K562 (cell line): ENCODE results near the gene SLCO3A1. TPM values are rescaled to one million over a fixed set of nuclear protein-coding genes. Genes with fewer than 3 reads are reported as not detected.

Experiments used
- ATAC-seq: fragments of 200-7000 bp; cut with Tn5 transposase; 3 replicates; pipeline ENCODE4 v1.9.1; 2020; ENCODE audit warnings: moderate library complexity
- BruUV-seq: library from RNA; stranded (reverse); fragments of 400-500 nt; replicated peaks from 2 replicates; lab custom pipeline; 2021; lab: Mats Ljungman, UMichigan
- CTCF ChIA-PET: fragments of 300-600 bp; formaldehyde crosslinking; extraction: SDS; loops from one replicate; lab custom pipeline; 2021; ENCODE audit warnings: low intra/inter-chr PET ratio; lab: Yijun Ruan, JAX
- POLR2A ChIA-PET: fragments of 300-600, 350-650 bp; sonication (Branson Sonifier 250); formaldehyde crosslinking; extraction: SDS; loops from one replicate; lab custom pipeline; 2021; ENCODE audit warnings: antibody characterized with exemption, inconsistent platforms; lab: Yijun Ruan, JAX
- DNase-seq, 4 experiments: peaks; one replicate each; pipeline versions ENCODE4 v3.0.0 to v3.0.0-alpha.2; 2011 to 2018; ENCODE audit warnings: low spot score in 3 of 4, mixed read lengths in 3 of 4; ENCODE audit errors: extremely low read depth in 1 of 4
- FAIRE-seq: peaks from 2 replicates; lab custom pipeline; 2011; peaks lifted over from hg19 to GRCh38; lab: Jason Lieb, UNC
- H2AFZ ChIP-seq: 2 replicates; pipeline ENCODE4 v1.6.0; 2011; ENCODE audit warnings: low read depth, low read length, control low read depth, inconsistent platforms
- H3K27ac ChIP-seq: fragments of 200-600 bp; 3 replicates; pipeline ENCODE4 v1.8.0; 2011; ENCODE audit warnings: low read depth, mild to moderate bottlenecking, control low read depth, inconsistent platforms, low read length, moderate library complexity, mixed read lengths; ENCODE audit errors: extremely low read depth
- H3K27me3 ChIP-seq, 2 experiments: fragments of 300-600 bp in 1 of 2; 2 replicates in 1 of 2; 3 replicates in 1 of 2; pipeline versions ENCODE4 v1.6.0 to v1.8.0; 2011; ENCODE audit warnings: inconsistent platforms in 2 of 2, low read length in 2 of 2, mild to moderate bottlenecking in 1 of 2, mixed read lengths in 1 of 2, moderate library complexity in 1 of 2; ENCODE audit not compliant: control insufficient read depth in 2 of 2, insufficient read depth in 2 of 2
- H3K36me3 ChIP-seq: fragments of 300-600 bp; 3 replicates; pipeline ENCODE4 v1.8.0; 2011; ENCODE audit warnings: mild to moderate bottlenecking, low read length, inconsistent platforms; ENCODE audit not compliant: control insufficient read depth, insufficient read depth
- H3K4me1 ChIP-seq, 2 experiments: fragments of 200-600 bp in 1 of 2; replicated peaks in 1 of 2; 2 replicates in 1 of 2; 3 replicates in 1 of 2; pipeline versions ENCODE4 v1.5.1 to v1.8.0; 2011; ENCODE audit warnings: inconsistent platforms in 2 of 2, low read length in 2 of 2, mild to moderate bottlenecking in 1 of 2, mixed read lengths in 1 of 2, moderate library complexity in 1 of 2; ENCODE audit not compliant: control insufficient read depth in 2 of 2, insufficient read depth in 2 of 2
- H3K4me2 ChIP-seq: 2 replicates; pipeline ENCODE4 v1.6.1; 2011; ENCODE audit warnings: low read length, control low read depth, inconsistent platforms, mixed read lengths; ENCODE audit not compliant: insufficient read depth
- H3K4me3 ChIP-seq: fragments of 200-600 bp; sonication (generic), shearing (Covaris generic); 2 replicates; pipeline ENCODE4 v1.5.1; 2016; ENCODE audit warnings: control low read depth, inconsistent platforms
- H3K79me2 ChIP-seq: fragments of 200-600 bp; 3 replicates; pipeline ENCODE4 v1.8.0; 2011; ENCODE audit warnings: low read length, inconsistent platforms; ENCODE audit not compliant: control insufficient read depth, insufficient read depth
- H3K9ac ChIP-seq, 2 experiments: 2 replicates each; pipeline versions ENCODE4 v1.6.0 to v1.6.1; 2011; ENCODE audit warnings: low read depth in 2 of 2, low read length in 2 of 2, control low read depth in 1 of 2, inconsistent platforms in 1 of 2, mild to moderate bottlenecking in 1 of 2, mixed read lengths in 1 of 2; ENCODE audit not compliant: insufficient read depth in 1 of 2
- H3K9me1 ChIP-seq: one replicate; pipeline ENCODE4 v1.6.0; 2011; ENCODE audit warnings: inconsistent platforms, mild to moderate bottlenecking, low read length, moderate library complexity; ENCODE audit not compliant: control insufficient read depth, insufficient read depth
- H3K9me3 ChIP-seq: replicated peaks from 2 replicates; pipeline ENCODE4 v1.5.1; 2011; ENCODE audit warnings: low read depth, low read length, inconsistent platforms; ENCODE audit not compliant: control insufficient read depth, insufficient read depth
- H4K20me1 ChIP-seq: replicated peaks from 2 replicates; pipeline ENCODE4 v1.6.1; 2011; ENCODE audit warnings: low read length, inconsistent platforms, mixed read lengths; ENCODE audit not compliant: control insufficient read depth, insufficient read depth
- ARHGAP35 ChIP-seq: fragments of 450-650 bp; IDR thresholded peaks from 2 replicates; pipeline ENCODE4 v1.6.1; 2018; ENCODE audit not compliant: partially characterized antibody
- BHLHE40 ChIP-seq: IDR thresholded peaks from 2 replicates; pipeline ENCODE4 v1.6.1; 2011; ENCODE audit warnings: low read length, improper control_type of control experiment
- ELK1 ChIP-seq: sonication (generic); formaldehyde crosslinking; IDR thresholded peaks from 2 replicates; pipeline ENCODE4 v1.8.1; 2022; ENCODE audit warnings: missing genetic modification reagents
- IFI16 ChIP-seq: fragments of 250-450 bp; sonication (Bioruptor Pico); IDR thresholded peaks from 2 replicates; pipeline ENCODE4 v2.1.2; 2022; ENCODE audit warnings: mild to moderate bottlenecking, inconsistent platforms
- MXI1 ChIP-seq: IDR thresholded peaks from 2 replicates; pipeline ENCODE4 v1.6.1; 2011; ENCODE audit warnings: low read depth, mild to moderate bottlenecking, improper control_type of control experiment, low read length
- NBN ChIP-seq: fragments of 450-650 bp; IDR thresholded peaks from 2 replicates; pipeline ENCODE4 v1.6.1; 2016; ENCODE audit warnings: low read depth, mild to moderate bottlenecking
- NUFIP1 ChIP-seq: fragments of 450-650 bp; IDR thresholded peaks from 2 replicates; pipeline ENCODE4 v1.6.1; 2018; ENCODE audit not compliant: partially characterized antibody
- RBM15 ChIP-seq: fragments of 200-400 bp; formaldehyde crosslinking; IDR thresholded peaks from 2 replicates; pipeline ENCODE4 v1.6.1; 2018; ENCODE audit warnings: mild to moderate bottlenecking, low read length, moderate library complexity; ENCODE audit not compliant: insufficient read depth
- RNF2 ChIP-seq: sonication (generic); IDR thresholded peaks from 2 replicates; pipeline ENCODE4 v1.6.1; 2016
- RNF219 ChIP-seq: fragments of 250-450 bp; sonication (Bioruptor Pico); IDR thresholded peaks from 2 replicates; pipeline ENCODE4 v1.5.0; 2022; ENCODE audit warnings: mild to moderate bottlenecking
- TCFL5 ChIP-seq: fragments of 250-450 bp; sonication (Bioruptor Pico); conservative IDR thresholded peaks from 2 replicates; pipeline ENCODE4 v1.6.1; 2021; ENCODE audit warnings: mild to moderate bottlenecking, moderate library complexity, matching md5 sums
- ZC3H8 ChIP-seq: fragments of 450-650 bp; IDR thresholded peaks from 2 replicates; pipeline ENCODE4 v1.6.1; 2017
- ZFP91 ChIP-seq: sonication (generic); formaldehyde crosslinking; IDR thresholded peaks from 2 replicates; pipeline ENCODE4 v1.8.0; 2022; ENCODE audit warnings: mild to moderate bottlenecking, missing genetic modification reagents
- ZNF146 ChIP-seq: IDR thresholded peaks from one replicate; pipeline ENCODE4 v1.6.1; 2018; ENCODE audit warnings: missing compliant biosample characterization; ENCODE audit not compliant: unreplicated experiment
- ZNF224 ChIP-seq: sonication (generic); formaldehyde crosslinking; IDR thresholded peaks from 2 replicates; pipeline ENCODE4 v1.8.0; 2022; ENCODE audit warnings: mild to moderate bottlenecking, missing genetic modification reagents
- ZNF311 ChIP-seq: fragments of 250-450 bp; sonication (Bioruptor Pico); IDR thresholded peaks from 2 replicates; pipeline ENCODE4 v1.4.0; 2020; ENCODE audit warnings: mild to moderate bottlenecking, moderate library complexity
- ZNF324 ChIP-seq: fragments of 250-450 bp; sonication (Bioruptor Pico); IDR thresholded peaks from 2 replicates; pipeline ENCODE4 v1.4.0; 2020; ENCODE audit warnings: mild to moderate bottlenecking
- ZNF431 ChIP-seq: sonication (generic); formaldehyde crosslinking; IDR thresholded peaks from 2 replicates; pipeline ENCODE4 v1.8.0; 2022; ENCODE audit warnings: mild to moderate bottlenecking, missing genetic modification reagents
- WGBS: fragments of 100-300 bp; shearing (Covaris generic); methylation state at CpG from one replicate; pipeline ENCODE4 v1.1.6; 2016; ENCODE audit warnings: low coverage, mixed read lengths; ENCODE audit not compliant: insufficient coverage; ENCODE audit errors: missing lambda C conversion rate; 5-methylcytosine and 5-hydroxymethylcytosine counted together
- in situ Hi-C: fragments of 300-500 bp; cut with MboI; formaldehyde crosslinking; loops from 4 replicates; pipeline ENCODE4 v1.15.0; 2018; ENCODE audit warnings: inconsistent platforms, mixed read lengths
- intact Hi-C: fragments of 100-400 bp; cut with micrococcal nuclease; formaldehyde crosslinking; loops from 2 replicates; pipeline ENCODE4 v1.14.2; 2022
- polyA plus RNA-seq, 8 experiments: library from polyadenylated mRNA; depleted of rRNA in 4 of 8; stranded (reverse) in 5 of 8; unstranded in 3 of 8; fragments of >200 nt; fragmentation: Nextera tagmentation in 2 of 8; fragmentation: Illumina TruSeq in 1 of 8; extraction: Ambion mirVana in 2 of 8; extraction: Trizol in 1 of 8; gene quantifications; 2 replicates each; pipeline versions ENCODE4 v1.2.1 to v1.2.3, GENCODE V29; 2011 to 2014; ENCODE audit warnings: inconsistent platforms in 1 of 8, missing spikeins in 1 of 8
- total RNA-seq, 7 experiments: library from RNA; depleted of rRNA in 6 of 7; stranded (reverse); fragments of >200 nt in 6 of 7; fragmentation: Illumina TruSeq in 2 of 7; extraction: Trizol in 2 of 7; gene quantifications; 2 replicates each; pipeline versions ENCODE4 v1.2.1 to v1.2.3, GENCODE V29; 2011 to 2021; ENCODE audit warnings: low replicate concordance in 1 of 7

Gene SLCO3A1
- total and polyA plus RNA-seq, 9 of the 15 experiments (the other 6 are each of a cell fraction or from before 2014, with no cell fraction given): 0.01 to 0.84 (median 0.06) TPM; not detected in 3

- TF ChIP-seq ZNF224 (CRISPR knock-in tag): no peak
- no peak for TF ChIP-seq ZC3H8
- no peak for TF ChIP-seq ZNF146 (CRISPR knock-in tag)
- TF ChIP-seq ZNF431 (CRISPR knock-in tag): no peak
Measured at GRCh38 chr15:92005154-92005553, 151.6 kb downstream of the SLCO3A1 start (continued).

GRCh38 chr15:92006186-92007028, 152.9 kb downstream of the SLCO3A1 start:
- intact Hi-C loops (no loop called here), in situ Hi-C loops (no loop called here)
- Histone ChIP-seq H3K79me2 (no peaks in the 10 kb centered on the region), H3K9me3 (no peaks in the 10 kb centered on the region), H2AFZ (no peak overlapping the region), H3K4me2 (no peak overlapping the region), H3K36me3 (no peaks in the 10 kb centered on the region), H3K9ac (no peak overlapping the region), H3K4me1 (no peaks in the 10 kb centered on the region), H3K9me1 (no peaks in the 10 kb centered on the region), H4K20me1 (peaks cover 3% of the 10 kb centered on the region; the same call in 1 of the 2 replicates), H3K27me3 (peaks cover 0 to 21% of the 10 kb centered on the region in 2 experiments; a peak in 3 of 5 replicates), H3K27ac (no peak overlapping the region), H3K4me3 (no peak overlapping the region)
- no peak for DNase-seq
- no peak for FAIRE-seq
- no TSS peak for BruUV-seq
- under 1% methylated on average over 7 of the region's 7 CpGs for WGBS
- ChIA-PET CTCF (no interaction called here), POLR2A (no interaction called here)
- ATAC-seq: no peak
- no peak for TF ChIP-seq RBM15
- TF ChIP-seq MXI1: no peak
- no peak for TF ChIP-seq ZFP91 (CRISPR knock-in tag)
- TF ChIP-seq NBN: no peak
- TF ChIP-seq BHLHE40: no peak
- TF ChIP-seq ZNF311 (CRISPR knock-in tag): no peak
- TF ChIP-seq ARHGAP35: no peak
- no peak for TF ChIP-seq RNF2
- TF ChIP-seq ZNF324 (CRISPR knock-in tag): no peak
- no peak for TF ChIP-seq ELK1 (CRISPR knock-in tag)
- no peak for TF ChIP-seq NUFIP1
- no peak for TF ChIP-seq TCFL5
- TF ChIP-seq ZNF224 (CRISPR knock-in tag): no peak
- TF ChIP-seq IFI16 (CRISPR knock-in tag): no peak
- no peak for TF ChIP-seq RNF219 (CRISPR knock-in tag)
